Astrocyte (in vitro differentiated cells and primary cell): Measurements from ENCODE around the gene ERC1. TPM values are rescaled to one million over a fixed set of nuclear protein-coding genes. Genes with fewer than 3 reads are reported as not detected.

Experiments used
- DNase-seq: peaks from one replicate; pipeline ENCODE4 v3.0.0-alpha.2; 2010; ENCODE audit warnings: low read depth
- FAIRE-seq: peaks from 2 replicates; lab custom pipeline; 2011; peaks lifted over from hg19 to GRCh38; lab: Jason Lieb, UNC
- H2AFZ ChIP-seq: 2 replicates; pipeline ENCODE4 v1.6.0; 2012; ENCODE audit warnings: low read depth, low read length, inconsistent platforms
- H3K27ac ChIP-seq: 2 replicates; pipeline ENCODE4 v1.5.1; 2011; ENCODE audit warnings: low read depth, low read length, inconsistent platforms
- H3K27me3 ChIP-seq: 2 replicates; pipeline ENCODE4 v1.6.0; 2011; ENCODE audit warnings: low read length, inconsistent platforms; ENCODE audit not compliant: insufficient read depth
- H3K36me3 ChIP-seq: 2 replicates; pipeline ENCODE4 v1.5.1; 2011; ENCODE audit warnings: low read length, inconsistent platforms; ENCODE audit not compliant: insufficient read depth
- H3K4me1 ChIP-seq: 2 replicates; pipeline ENCODE4 v1.5.1; 2011; ENCODE audit warnings: low read length, inconsistent platforms; ENCODE audit not compliant: insufficient read depth
- H3K4me2 ChIP-seq: 2 replicates; pipeline ENCODE4 v1.6.0; 2012; ENCODE audit warnings: low read length, inconsistent platforms
- H3K4me3 ChIP-seq: 2 replicates; pipeline ENCODE4 v1.5.1; 2011; ENCODE audit warnings: low read depth, mild to moderate bottlenecking, low read length, inconsistent platforms; ENCODE audit not compliant: insufficient read depth
- H3K79me2 ChIP-seq: 2 replicates; pipeline ENCODE4 v1.6.0; 2012; ENCODE audit warnings: mild to moderate bottlenecking, low read length, inconsistent platforms; ENCODE audit not compliant: insufficient read depth
- H3K9ac ChIP-seq: 2 replicates; pipeline ENCODE4 v1.6.0; 2012; ENCODE audit warnings: mild to moderate bottlenecking, low read length, inconsistent platforms
- H3K9me3 ChIP-seq: 2 replicates; pipeline ENCODE4 v1.5.1; 2012; ENCODE audit warnings: low read depth, mild to moderate bottlenecking, low read length, inconsistent platforms; ENCODE audit not compliant: insufficient read depth
- H4K20me1 ChIP-seq: 2 replicates; pipeline ENCODE4 v1.6.0; 2012; ENCODE audit warnings: low read length, inconsistent platforms; ENCODE audit not compliant: insufficient read depth
- H3K27ac Mint-ChIP-seq: one replicate; pipeline ENCODE4 v1.8.0; 2021; ENCODE audit warnings: mild to moderate bottlenecking, mixed read lengths; ENCODE audit not compliant: unreplicated experiment
- H3K27me3 Mint-ChIP-seq: one replicate; pipeline ENCODE4 v1.8.0; 2021; ENCODE audit warnings: low read depth, mixed read lengths; ENCODE audit not compliant: unreplicated experiment
- H3K36me3 Mint-ChIP-seq: one replicate; pipeline ENCODE4 v1.8.0; 2021; ENCODE audit warnings: low read depth, mixed read lengths; ENCODE audit not compliant: unreplicated experiment
- H3K4me1 Mint-ChIP-seq: one replicate; pipeline ENCODE4 v1.8.0; 2021; ENCODE audit warnings: low read depth, mixed read lengths; ENCODE audit not compliant: unreplicated experiment
- H3K4me3 Mint-ChIP-seq: one replicate; pipeline ENCODE4 v1.8.0; 2021; ENCODE audit warnings: mild to moderate bottlenecking, moderate library complexity, mixed read lengths; ENCODE audit not compliant: unreplicated experiment
- H3K9me3 Mint-ChIP-seq: one replicate; pipeline ENCODE4 v1.8.0; 2021; ENCODE audit warnings: mild to moderate bottlenecking, mixed read lengths; ENCODE audit not compliant: unreplicated experiment
- EZH2 ChIP-seq: IDR thresholded peaks from 2 replicates; pipeline ENCODE4 v1.6.1; 2012; ENCODE audit warnings: mild to moderate bottlenecking, low read length, inconsistent platforms; ENCODE audit not compliant: insufficient read depth
- total RNA-seq: library from RNA; stranded (reverse); gene quantifications from 2 replicates; pipeline ENCODE4 v1.2.1, GENCODE V29; 2021
- TF ChIP-seq, protein P1 (sequence below): IDR thresholded peaks from 2 replicates; pipeline ENCODE4 v1.5.1; 2011; ENCODE audit warnings: low read depth, mild to moderate bottlenecking, inconsistent platforms, low read length, moderate library complexity; ENCODE audit not compliant: insufficient read depth

Gene ERC1
- total RNA-seq, 1 donor from 2014 or later = 67.1 TPM

GRCh38 chr12:1419849-1420371 is 428.9 kb downstream of the ERC1 start:
- H3K27me3 Mint-ChIP-seq = no peaks in the 10 kb centered on the region
- FAIRE-seq (no peak), DNase-seq (no peak)
- H3K4me1 Mint-ChIP-seq = peaks cover 5% of the 10 kb centered on the region
- H3K27ac Mint-ChIP-seq = no peak overlapping the region
- Histone ChIP-seq H3K4me2 (no peak overlapping the region), H3K27me3 (no peaks in the 10 kb centered on the region), H3K27ac (no peak overlapping the region), H3K9me3 (peaks cover 4% of the 10 kb centered on the region), H3K4me3 (no peak overlapping the region), H3K36me3 (no peaks in the 10 kb centered on the region), H2AFZ (no peak overlapping the region), H4K20me1 (no peaks in the 10 kb centered on the region), H3K4me1 (no peaks in the 10 kb centered on the region), H3K9ac (no peak overlapping the region), H3K79me2 (no peaks in the 10 kb centered on the region)
- TF ChIP-seq, protein P1, sequence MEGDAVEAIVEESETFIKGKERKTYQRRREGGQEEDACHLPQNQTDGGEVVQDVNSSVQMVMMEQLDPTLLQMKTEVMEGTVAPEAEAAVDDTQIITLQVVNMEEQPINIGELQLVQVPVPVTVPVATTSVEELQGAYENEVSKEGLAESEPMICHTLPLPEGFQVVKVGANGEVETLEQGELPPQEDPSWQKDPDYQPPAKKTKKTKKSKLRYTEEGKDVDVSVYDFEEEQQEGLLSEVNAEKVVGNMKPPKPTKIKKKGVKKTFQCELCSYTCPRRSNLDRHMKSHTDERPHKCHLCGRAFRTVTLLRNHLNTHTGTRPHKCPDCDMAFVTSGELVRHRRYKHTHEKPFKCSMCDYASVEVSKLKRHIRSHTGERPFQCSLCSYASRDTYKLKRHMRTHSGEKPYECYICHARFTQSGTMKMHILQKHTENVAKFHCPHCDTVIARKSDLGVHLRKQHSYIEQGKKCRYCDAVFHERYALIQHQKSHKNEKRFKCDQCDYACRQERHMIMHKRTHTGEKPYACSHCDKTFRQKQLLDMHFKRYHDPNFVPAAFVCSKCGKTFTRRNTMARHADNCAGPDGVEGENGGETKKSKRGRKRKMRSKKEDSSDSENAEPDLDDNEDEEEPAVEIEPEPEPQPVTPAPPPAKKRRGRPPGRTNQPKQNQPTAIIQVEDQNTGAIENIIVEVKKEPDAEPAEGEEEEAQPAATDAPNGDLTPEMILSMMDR = no peak
- no peak overlapping the region for H3K4me3 Mint-ChIP-seq
- peaks cover 10% of the 10 kb centered on the region for H3K9me3 Mint-ChIP-seq
- peaks cover 13% of the 10 kb centered on the region for H3K36me3 Mint-ChIP-seq

DNA sequence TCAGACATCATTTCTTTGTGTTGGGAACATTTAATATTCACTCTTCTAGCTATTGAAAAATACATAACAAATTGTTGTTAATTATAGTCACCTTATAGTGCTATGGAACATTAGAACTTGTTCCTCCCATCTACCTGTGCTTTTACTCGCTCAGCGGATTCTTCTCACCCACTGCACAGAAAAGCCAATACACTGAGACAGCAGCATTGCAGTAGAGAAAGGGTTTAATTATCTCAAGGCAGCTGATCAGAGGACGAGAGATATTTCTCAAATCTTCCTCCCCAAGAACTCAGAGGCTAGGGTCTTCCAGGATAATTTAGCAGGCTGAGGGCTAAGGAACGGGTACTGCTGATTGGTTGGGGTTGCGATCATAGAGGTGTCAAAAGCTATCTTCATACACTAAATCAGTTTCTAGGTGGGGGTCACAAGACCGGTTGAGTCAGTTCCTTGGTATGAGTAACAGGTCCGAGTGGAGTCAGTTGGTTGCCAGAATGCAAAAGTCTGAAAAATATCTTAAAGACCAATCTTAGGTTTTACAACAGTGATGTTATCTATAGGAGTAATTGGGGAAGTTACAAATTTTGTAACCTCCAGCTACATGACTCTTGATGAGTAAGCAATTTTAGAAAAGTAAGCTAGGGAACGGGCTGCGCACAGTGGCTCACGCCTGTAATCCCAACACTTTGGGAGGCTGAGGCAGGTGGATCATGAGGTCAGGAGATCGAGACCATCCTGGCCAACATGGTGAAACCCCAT is 430.2 kb downstream of the ERC1 start:
- Histone ChIP-seq H3K4me3 (no peak overlapping the region), H3K4me2 (no peak overlapping the region), H3K9ac (no peak overlapping the region), H3K27me3 (no peaks in the 10 kb centered on the region), H3K27ac (no peak overlapping the region), H3K79me2 (no peaks in the 10 kb centered on the region), H3K36me3 (no peaks in the 10 kb centered on the region), H3K9me3 (peaks cover 4% of the 10 kb centered on the region), H3K4me1 (no peaks in the 10 kb centered on the region), H4K20me1 (no peaks in the 10 kb centered on the region), H2AFZ (no peak overlapping the region)
- H3K27me3 Mint-ChIP-seq = no peaks in the 10 kb centered on the region
- peaks cover 5% of the 10 kb centered on the region for H3K4me1 Mint-ChIP-seq
- FAIRE-seq (no peak), DNase-seq (no peak)
- no peak overlapping the region for H3K27ac Mint-ChIP-seq
- no peak overlapping the region for H3K4me3 Mint-ChIP-seq
- H3K9me3 Mint-ChIP-seq = peaks cover 10% of the 10 kb centered on the region
- TF ChIP-seq, protein P1 = no peak
- TF ChIP-seq EZH2 = no peak
- H3K36me3 Mint-ChIP-seq = peaks cover 10% of the 10 kb centered on the region
